HCT116 (cell line): ENCODE results near the gene DCAF11. TPM values are rescaled to one million over a fixed set of nuclear protein-coding genes. Genes with fewer than 3 reads are reported as not detected.

Experiments used
- ATAC-seq: fragments of 200-7000 bp; cut with Tn5 transposase; 2 replicates; pipeline ENCODE4 v1.9.1; 2020; ENCODE audit warnings: mild to moderate bottlenecking, moderate library complexity
- BruUV-seq: library from RNA; stranded (reverse); fragments of 400-500 nt; replicated peaks from 2 replicates; lab custom pipeline; 2021; lab: Mats Ljungman, UMichigan
- CTCF ChIA-PET: fragments of 300-600 bp; sonication (Branson Sonifier 250); formaldehyde crosslinking; loops from one replicate; lab custom pipeline; 2021; ENCODE audit warnings: antibody characterized with exemption; lab: Charles Lee
- POLR2A ChIA-PET: fragments of 300-600, 350-600 bp; sonication (Branson Sonifier 250); formaldehyde crosslinking; loops from one replicate; lab custom pipeline; 2021; ENCODE audit warnings: antibody characterized with exemption; lab: Charles Lee
- RAD21 ChIA-PET, 2 experiments: fragments of 300-600 bp; sonication (Branson Sonifier 250); formaldehyde crosslinking; loops; one replicate each; lab custom pipeline; 2023; ENCODE audit warnings: low total read pairs in 2 of 2; ENCODE audit not compliant: uncharacterized antibody in 2 of 2, unreplicated experiment in 2 of 2, low non-redundant PET in 1 of 2; lab: Charles Lee
- DNase-seq: peaks from one replicate; pipeline ENCODE4 v3.0.0-alpha.2; 2010; ENCODE audit warnings: low read depth, low spot score
- H2AFZ ChIP-seq: fragments of 200-600 bp; shearing (Covaris generic), sonication (generic); 2 replicates; pipeline ENCODE4 v1.6.1; 2017; ENCODE audit warnings: low read depth, mixed run types, mixed read lengths, antibody characterized with exemption, low read length; ENCODE audit not compliant: poor library complexity, severe bottlenecking
- H3K27ac ChIP-seq: 2 replicates; pipeline ENCODE4 v1.5.1; 2012; ENCODE audit warnings: low read depth, low read length
- H3K27me3 ChIP-seq: fragments of 200-600 bp; sonication (generic); 2 replicates; pipeline ENCODE4 v1.6.1; 2016; ENCODE audit warnings: mixed run types, low read length, mixed read lengths; ENCODE audit not compliant: insufficient read depth
- H3K36me3 ChIP-seq, 2 experiments: fragments of 200-500 bp in 1 of 2; fragments of 200-600 bp in 1 of 2; sonication (Bioruptor generic) in 1 of 2; sonication (generic) in 1 of 2; 2 replicates each; pipeline versions ENCODE4 v1.5.1 to v1.6.1; 2014 to 2016; ENCODE audit warnings: low read length in 2 of 2, inconsistent platforms in 1 of 2, mixed read lengths in 1 of 2, mixed run types in 1 of 2; ENCODE audit not compliant: insufficient read depth in 2 of 2, control insufficient read depth in 1 of 2
- H3K4me1 ChIP-seq, 2 experiments: fragments of 200-600 bp in 1 of 2; sonication (generic) in 1 of 2; 2 replicates each; pipeline versions ENCODE4 v1.5.1 to v1.6.1; 2012 to 2017; ENCODE audit warnings: low read length in 2 of 2, inconsistent platforms in 1 of 2, mild to moderate bottlenecking in 1 of 2, mixed read lengths in 1 of 2, mixed run types in 1 of 2, moderate library complexity in 1 of 2; ENCODE audit not compliant: insufficient read depth in 2 of 2, control insufficient read depth in 1 of 2
- H3K4me2 ChIP-seq: fragments of 200-600 bp; sonication (generic); 2 replicates; pipeline ENCODE4 v1.6.1; 2017; ENCODE audit warnings: mixed run types, low read length, mixed read lengths
- H3K4me3 ChIP-seq, 2 experiments: fragments of 200-600 bp in 1 of 2; sonication (generic) in 1 of 2; replicated peaks in 1 of 2; 2 replicates each; pipeline ENCODE4 v1.5.1; 2011 to 2016; ENCODE audit warnings: low read length in 2 of 2, control low read depth in 1 of 2, low read depth in 1 of 2, mild to moderate bottlenecking in 1 of 2, mixed read lengths in 1 of 2, mixed run types in 1 of 2
- H3K79me2 ChIP-seq: fragments of 200-600 bp; sonication (generic); 2 replicates; pipeline ENCODE4 v1.6.1; 2017; ENCODE audit warnings: mild to moderate bottlenecking, mixed run types, low read length, moderate library complexity, mixed read lengths; ENCODE audit not compliant: insufficient read depth
- H3K9ac ChIP-seq: fragments of 200-600 bp; sonication (generic); 2 replicates; pipeline ENCODE4 v1.6.1; 2016; ENCODE audit warnings: low read length, mixed read lengths
- H3K9me2 ChIP-seq: fragments of 200-600 bp; sonication (generic), shearing (Covaris generic); 2 replicates; pipeline ENCODE4 v1.6.1; 2017; ENCODE audit warnings: mixed run types, mild to moderate bottlenecking, moderate library complexity; ENCODE audit not compliant: insufficient read depth
- H3K9me3 ChIP-seq, 2 experiments: fragments of 200-500 bp in 1 of 2; fragments of 200-600 bp in 1 of 2; sonication (Bioruptor generic) in 1 of 2; sonication (generic) in 1 of 2; 2 replicates each; pipeline ENCODE4 v1.6.1; 2014 to 2017; ENCODE audit warnings: low read length in 2 of 2, mixed read lengths in 2 of 2, inconsistent platforms in 1 of 2, low read depth in 1 of 2, mild to moderate bottlenecking in 1 of 2, mixed run types in 1 of 2, moderate library complexity in 1 of 2; ENCODE audit not compliant: control insufficient read depth in 1 of 2, insufficient read depth in 1 of 2
- H4K20me1 ChIP-seq: fragments of 200-600 bp; sonication (generic), shearing (Covaris generic); 2 replicates; pipeline ENCODE4 v1.6.1; 2017; ENCODE audit warnings: mixed run types, mild to moderate bottlenecking, moderate library complexity; ENCODE audit not compliant: insufficient read depth
- ATF3 ChIP-seq: IDR thresholded peaks from 2 replicates; pipeline ENCODE4 v1.6.1; 2012
- CEBPB ChIP-seq: IDR thresholded peaks from 2 replicates; pipeline ENCODE4 v1.6.1; 2012; ENCODE audit warnings: low read depth
- MAX ChIP-seq: IDR thresholded peaks from 2 replicates; pipeline ENCODE4 v1.6.1; 2012
- POLR2A ChIP-seq: IDR thresholded peaks from 2 replicates; pipeline ENCODE4 v1.7.0; 2011; ENCODE audit warnings: borderline replicate concordance; ENCODE audit not compliant: insufficient read depth, insufficient read length; ENCODE audit errors: extremely low read depth
- RAD21 ChIP-seq: IDR thresholded peaks from 2 replicates; pipeline ENCODE4 v1.6.1; 2012; ENCODE audit warnings: low read depth, mild to moderate bottlenecking
- REST ChIP-seq: IDR thresholded peaks from 2 replicates; pipeline ENCODE4 v1.6.1; 2012; ENCODE audit warnings: low read depth
- SP1 ChIP-seq: IDR thresholded peaks from 2 replicates; pipeline ENCODE4 v1.6.1; 2012; ENCODE audit warnings: low read depth
- SRF ChIP-seq: IDR thresholded peaks from 2 replicates; pipeline ENCODE4 v1.6.1; 2012; ENCODE audit warnings: low read depth
- TCF7L2 ChIP-seq: IDR thresholded peaks from 2 replicates; pipeline ENCODE4 v1.7.0; 2011; ENCODE audit warnings: borderline replicate concordance, inconsistent platforms; ENCODE audit not compliant: insufficient read depth, insufficient read length; ENCODE audit errors: extremely low read depth
- YY1 ChIP-seq: IDR thresholded peaks from 2 replicates; pipeline ENCODE4 v1.6.1; 2011; ENCODE audit warnings: low read length, low read depth, moderate library complexity, mild to moderate bottlenecking; ENCODE audit not compliant: insufficient replicate concordance; ENCODE audit errors: extremely low read depth
- intact Hi-C: fragments of 100-400 bp; cut with micrococcal nuclease; formaldehyde crosslinking; loops from 2 replicates; pipeline ENCODE4 v1.10.0; 2022
- total RNA-seq: library from RNA; stranded (reverse); gene quantifications from one replicate; pipeline ENCODE4 v1.2.1, GENCODE V29; 2021; ENCODE audit not compliant: unreplicated experiment
- TF ChIP-seq, protein P1 (sequence below): IDR thresholded peaks from 2 replicates; pipeline ENCODE4 v1.6.1; 2011; ENCODE audit warnings: mild to moderate bottlenecking, low read length, moderate library complexity; ENCODE audit not compliant: insufficient replicate concordance; ENCODE audit errors: extremely low read depth

DCAF11 gene
- total RNA-seq, 1 experiment from 2014 or later, result 47.5 TPM

DNA sequence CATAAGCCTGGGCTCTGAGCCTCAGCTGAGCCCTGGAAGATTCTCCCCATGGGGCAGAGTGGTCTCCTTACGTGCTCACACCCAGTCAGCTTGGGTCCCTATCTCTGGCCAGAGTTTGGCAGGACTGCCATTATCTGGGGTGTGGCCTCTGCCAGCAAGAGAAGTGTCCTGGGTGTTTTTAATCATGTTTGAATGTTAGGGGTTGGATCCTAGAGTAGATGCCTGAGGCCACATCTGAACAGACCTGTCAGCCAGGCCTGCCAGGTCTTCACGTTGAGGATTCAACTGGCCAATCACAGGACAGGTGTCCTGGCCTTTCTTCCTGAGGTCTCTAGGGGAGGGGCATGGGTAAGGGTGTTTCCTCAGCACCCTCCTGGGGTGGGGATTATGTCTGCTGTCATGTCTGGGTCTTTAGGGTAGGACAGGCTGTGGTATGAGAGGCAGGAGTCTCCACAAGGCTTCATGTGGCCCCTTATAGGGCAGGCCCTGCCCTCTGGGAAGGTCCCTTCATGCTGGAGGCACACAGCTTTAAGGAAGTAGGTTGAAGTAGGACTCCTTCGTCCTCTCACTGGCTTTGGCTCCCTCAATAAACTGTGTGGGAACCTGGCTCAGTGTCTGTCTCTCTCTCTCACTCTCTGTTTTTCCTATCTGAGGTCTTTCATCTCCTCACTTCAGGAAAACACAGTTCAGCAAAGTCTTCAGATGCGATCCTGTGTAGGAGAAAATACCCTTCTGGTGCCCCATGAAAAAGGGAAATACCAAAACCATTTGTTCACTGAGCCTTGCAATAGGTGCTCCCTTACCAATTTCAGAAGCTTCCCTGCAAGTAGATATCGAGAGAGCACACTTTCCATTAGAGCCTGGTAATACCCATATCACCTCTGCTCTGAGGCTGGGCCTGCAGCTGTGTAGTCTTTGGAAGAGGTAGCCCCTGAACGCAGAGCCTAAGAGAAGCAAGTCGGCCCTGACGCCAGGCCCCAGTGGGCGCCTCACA is 9.1 kb downstream of the DCAF11 start:
- ChIA-PET CTCF (interaction anchor here (1.0 kb wide), 1 partner anchor 9 kb away, joined by 3 read pairs; the partner anchor contains the start of genes DCAF11 and NRL), RAD21 (no interaction called here), POLR2A (interaction anchor here (1.4 kb wide), 1 partner anchor 9 kb away, joined by 6 read pairs; the partner anchor contains the start of genes DCAF11 and NRL)
- Histone ChIP-seq H3K9me3 (no peaks in the 10 kb centered on the region), H3K9me2 (no peaks in the 10 kb centered on the region), H3K4me1 (no peaks in the 10 kb centered on the region), H3K27me3 (no peaks in the 10 kb centered on the region), H3K27ac (no peak overlapping the region), H3K36me3 (peaks cover 15 to 19% of the 10 kb centered on the region in 2 experiments), H3K9ac (no peak overlapping the region), H4K20me1 (no peaks in the 10 kb centered on the region), H3K4me2 (no peak overlapping the region), H3K4me3 (no peak overlapping the region), H3K79me2 (no peaks in the 10 kb centered on the region), H2AFZ (no peak overlapping the region)
- TSS peak; percentile 52 for BruUV-seq
- no peak for TF ChIP-seq SRF
- TF ChIP-seq SP1, result no peak
- TF ChIP-seq TCF7L2, result no peak
- no peak for TF ChIP-seq CEBPB
- TF ChIP-seq YY1, result no peak
- TF ChIP-seq RAD21, result no peak
- TF ChIP-seq ATF3, result no peak
- TF ChIP-seq REST, result no peak
- TF ChIP-seq, protein P1, sequence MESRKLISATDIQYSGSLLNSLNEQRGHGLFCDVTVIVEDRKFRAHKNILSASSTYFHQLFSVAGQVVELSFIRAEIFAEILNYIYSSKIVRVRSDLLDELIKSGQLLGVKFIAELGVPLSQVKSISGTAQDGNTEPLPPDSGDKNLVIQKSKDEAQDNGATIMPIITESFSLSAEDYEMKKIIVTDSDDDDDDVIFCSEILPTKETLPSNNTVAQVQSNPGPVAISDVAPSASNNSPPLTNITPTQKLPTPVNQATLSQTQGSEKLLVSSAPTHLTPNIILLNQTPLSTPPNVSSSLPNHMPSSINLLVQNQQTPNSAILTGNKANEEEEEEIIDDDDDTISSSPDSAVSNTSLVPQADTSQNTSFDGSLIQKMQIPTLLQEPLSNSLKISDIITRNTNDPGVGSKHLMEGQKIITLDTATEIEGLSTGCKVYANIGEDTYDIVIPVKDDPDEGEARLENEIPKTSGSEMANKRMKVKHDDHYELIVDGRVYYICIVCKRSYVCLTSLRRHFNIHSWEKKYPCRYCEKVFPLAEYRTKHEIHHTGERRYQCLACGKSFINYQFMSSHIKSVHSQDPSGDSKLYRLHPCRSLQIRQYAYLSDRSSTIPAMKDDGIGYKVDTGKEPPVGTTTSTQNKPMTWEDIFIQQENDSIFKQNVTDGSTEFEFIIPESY, result no peak
- no peak for TF ChIP-seq MAX
- TF ChIP-seq POLR2A, result no peak
- DNase-seq (no peak), ATAC-seq (no peak)
- intact Hi-C loops, result no loop called here
